SU-DHL-6 (cell line): ENCODE measurements around the gene EFNB1.

Experiments
- H2AFZ ChIP-seq: fragments of 200-600 bp; sonication (generic); 2 replicates; pipeline ENCODE4 v1.6.1; 2014; ENCODE audit warnings: low read depth, mild to moderate bottlenecking, moderate library complexity, mixed read lengths, antibody characterized with exemption, low read length; ENCODE audit not compliant: severe bottlenecking
- H3F3A ChIP-seq: fragments of 200-600 bp; shearing (Covaris generic); 2 replicates; pipeline ENCODE4 v1.6.0; 2016; ENCODE audit warnings: antibody characterized with exemption, mild to moderate bottlenecking; ENCODE audit not compliant: insufficient read depth
- H3K27ac ChIP-seq: fragments of 200-600 bp; sonication (generic); 2 replicates; pipeline ENCODE4 v1.5.1; 2016; ENCODE audit warnings: low read depth, mild to moderate bottlenecking, low read length, moderate library complexity, mixed read lengths
- H3K27me3 ChIP-seq: fragments of 200-600 bp; sonication (generic), shearing (Covaris generic); 2 replicates; pipeline ENCODE4 v1.6.0; 2014; ENCODE audit warnings: mild to moderate bottlenecking, low read length
- H3K36me3 ChIP-seq: fragments of 200-600 bp; sonication (generic); 2 replicates; pipeline ENCODE4 v1.6.1; 2014; ENCODE audit warnings: mild to moderate bottlenecking, low read length, mixed read lengths
- H3K4me2 ChIP-seq: fragments of 300-600, 200-600 bp; shearing (Covaris generic), sonication (generic); 2 replicates; pipeline ENCODE4 v1.6.0; 2014; ENCODE audit warnings: low read length, low read depth, mild to moderate bottlenecking; ENCODE audit not compliant: poor library complexity, severe bottlenecking
- H3K4me3 ChIP-seq: fragments of 200-600 bp; sonication (generic); 2 replicates; pipeline ENCODE4 v1.5.1; 2014; ENCODE audit warnings: antibody characterized with exemption, low read length, mild to moderate bottlenecking, mixed read lengths; ENCODE audit not compliant: insufficient read depth, poor library complexity, severe bottlenecking
- H3K79me2 ChIP-seq: fragments of 200-600 bp; sonication (generic); 2 replicates; pipeline ENCODE4 v1.6.1; 2014; ENCODE audit warnings: mild to moderate bottlenecking, low read length, moderate library complexity; ENCODE audit not compliant: insufficient read depth
- H3K9ac ChIP-seq: fragments of 200-600 bp; sonication (generic); 2 replicates; pipeline ENCODE4 v1.7.0; 2014; ENCODE audit warnings: mild to moderate bottlenecking, low read length
- H3K9me2 ChIP-seq: fragments of 200-600 bp; sonication (generic); replicated peaks from 2 replicates; pipeline ENCODE4 v1.6.1; 2014; ENCODE audit warnings: low read length; ENCODE audit not compliant: insufficient read depth
- H3K9me3 ChIP-seq: fragments of 200-600 bp; sonication (generic); 2 replicates; pipeline ENCODE4 v1.6.1; 2014; ENCODE audit warnings: low read length, mixed read lengths; ENCODE audit not compliant: insufficient read depth
- H4K20me1 ChIP-seq: fragments of 200-600 bp; sonication (generic); 2 replicates; pipeline ENCODE4 v1.6.1; 2014; ENCODE audit warnings: low read depth, mild to moderate bottlenecking, antibody characterized with exemption, low read length, moderate library complexity, mixed read lengths
- EZH2phosphoT487 ChIP-seq: fragments of 200-600 bp; sonication (generic), shearing (Covaris generic); conservative IDR thresholded peaks from 2 replicates; pipeline ENCODE4 v1.6.1; 2018; ENCODE audit warnings: mild to moderate bottlenecking, antibody characterized with exemption, low read length, moderate library complexity, mixed read lengths
- TF ChIP-seq, protein P1 (sequence below): fragments of 200-600 bp; sonication (generic); IDR thresholded peaks from one replicate; pipeline ENCODE4 v1.5.1; 2017; ENCODE audit warnings: antibody characterized with exemption, mild to moderate bottlenecking, low read length, moderate library complexity; ENCODE audit not compliant: insufficient read depth, poor library complexity, severe bottlenecking

EFNB1 gene

GRCh38 chrX:68824565-68825125 lies 4.2 kb upstream of the EFNB1 start:
- H3K9ac ChIP-seq, result no peak overlapping the region
- H3K79me2 ChIP-seq, result no peaks in the 10 kb centered on the region
- H3K9me3 ChIP-seq, result no peaks in the 10 kb centered on the region
- H3K27ac ChIP-seq, result no peak overlapping the region
- H3K9me2 ChIP-seq, result no peaks in the 10 kb centered on the region
- H3K4me2 ChIP-seq, result no peak overlapping the region
- no peak overlapping the region for H3K4me3 ChIP-seq
- no peaks in the 10 kb centered on the region for H3K27me3 ChIP-seq
- no peak for TF ChIP-seq EZH2phosphoT487
- TF ChIP-seq, protein P1, sequence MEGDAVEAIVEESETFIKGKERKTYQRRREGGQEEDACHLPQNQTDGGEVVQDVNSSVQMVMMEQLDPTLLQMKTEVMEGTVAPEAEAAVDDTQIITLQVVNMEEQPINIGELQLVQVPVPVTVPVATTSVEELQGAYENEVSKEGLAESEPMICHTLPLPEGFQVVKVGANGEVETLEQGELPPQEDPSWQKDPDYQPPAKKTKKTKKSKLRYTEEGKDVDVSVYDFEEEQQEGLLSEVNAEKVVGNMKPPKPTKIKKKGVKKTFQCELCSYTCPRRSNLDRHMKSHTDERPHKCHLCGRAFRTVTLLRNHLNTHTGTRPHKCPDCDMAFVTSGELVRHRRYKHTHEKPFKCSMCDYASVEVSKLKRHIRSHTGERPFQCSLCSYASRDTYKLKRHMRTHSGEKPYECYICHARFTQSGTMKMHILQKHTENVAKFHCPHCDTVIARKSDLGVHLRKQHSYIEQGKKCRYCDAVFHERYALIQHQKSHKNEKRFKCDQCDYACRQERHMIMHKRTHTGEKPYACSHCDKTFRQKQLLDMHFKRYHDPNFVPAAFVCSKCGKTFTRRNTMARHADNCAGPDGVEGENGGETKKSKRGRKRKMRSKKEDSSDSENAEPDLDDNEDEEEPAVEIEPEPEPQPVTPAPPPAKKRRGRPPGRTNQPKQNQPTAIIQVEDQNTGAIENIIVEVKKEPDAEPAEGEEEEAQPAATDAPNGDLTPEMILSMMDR, result no peak
- H3K36me3 ChIP-seq, result no peaks in the 10 kb centered on the region
- no peak overlapping the region for H2AFZ ChIP-seq
- no peaks in the 10 kb centered on the region for H3F3A ChIP-seq
- H4K20me1 ChIP-seq, result no peaks in the 10 kb centered on the region

DNA sequence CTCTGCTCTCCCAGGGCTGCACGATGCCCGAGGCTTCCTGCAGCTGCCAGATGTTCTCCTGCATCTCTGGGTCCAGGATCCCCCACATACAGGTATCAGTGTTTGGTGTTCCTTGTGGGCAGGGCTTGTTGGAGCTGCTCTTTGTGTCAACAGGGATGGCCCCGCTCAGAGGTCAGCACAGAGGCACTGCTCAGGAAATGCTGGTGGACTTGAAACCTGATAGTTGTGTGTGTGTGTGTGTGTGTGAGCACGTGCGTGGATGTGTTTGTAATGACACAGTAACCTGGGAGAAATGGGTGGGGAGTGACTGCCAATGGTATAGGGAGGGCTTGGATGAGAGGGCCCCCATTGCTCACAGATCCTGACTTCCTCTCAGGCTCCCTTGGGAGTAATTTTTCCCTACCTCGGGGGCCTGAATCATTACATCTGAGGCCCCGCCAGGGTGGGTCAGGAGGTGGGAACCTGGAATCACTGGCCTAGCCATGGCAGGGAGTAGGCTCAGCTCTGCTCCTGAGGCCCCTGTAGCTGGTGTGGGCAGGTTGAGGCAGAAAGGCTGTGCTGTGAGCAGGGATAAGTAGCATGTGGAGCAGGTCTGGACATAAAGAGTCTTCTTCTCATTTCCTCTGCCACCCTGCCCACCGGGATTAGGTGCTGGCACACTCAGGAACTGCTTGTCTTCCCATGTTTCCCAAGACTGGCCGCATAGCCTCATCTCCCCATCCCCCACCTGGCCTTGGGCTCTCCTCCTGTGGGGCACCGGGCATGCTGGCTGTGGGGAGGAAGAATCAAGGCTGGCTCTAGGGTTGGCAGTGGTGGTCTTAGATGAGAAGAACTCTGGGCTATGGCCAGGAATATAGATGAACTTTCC lies 2.5 kb upstream of the EFNB1 start:
- no peaks in the 10 kb centered on the region for H3K9me2 ChIP-seq
- no peaks in the 10 kb centered on the region for H3K27me3 ChIP-seq
- H4K20me1 ChIP-seq, result no peaks in the 10 kb centered on the region
- no peak overlapping the region for H3K4me3 ChIP-seq
- H3K9ac ChIP-seq, result no peak overlapping the region
- no peak overlapping the region for H3K27ac ChIP-seq
- no peak overlapping the region for H2AFZ ChIP-seq
- TF ChIP-seq EZH2phosphoT487, result no peak
- TF ChIP-seq, protein P1, result no peak
- no peak overlapping the region for H3K4me2 ChIP-seq
- H3K9me3 ChIP-seq, result no peaks in the 10 kb centered on the region
- H3F3A ChIP-seq, result no peaks in the 10 kb centered on the region
- no peaks in the 10 kb centered on the region for H3K36me3 ChIP-seq
- H3K79me2 ChIP-seq, result no peaks in the 10 kb centered on the region

- no peaks in the 10 kb centered on the region for H3F3A ChIP-seq
- H3K27ac ChIP-seq, result no peak overlapping the region
- H3K36me3 ChIP-seq, result no peaks in the 10 kb centered on the region
- H4K20me1 ChIP-seq, result no peaks in the 10 kb centered on the region
- no peaks in the 10 kb centered on the region for H3K9me2 ChIP-seq
- TF ChIP-seq EZH2phosphoT487, result no peak
- H3K9me3 ChIP-seq, result no peaks in the 10 kb centered on the region
- H3K4me3 ChIP-seq, result no peak overlapping the region
- no peak overlapping the region for H2AFZ ChIP-seq
- no peak overlapping the region for H3K9ac ChIP-seq
- no peak overlapping the region for H3K4me2 ChIP-seq
- no peaks in the 10 kb centered on the region for H3K27me3 ChIP-seq
- H3K79me2 ChIP-seq, result no peaks in the 10 kb centered on the region
Measured at GRCh38 chrX:68827256-68827655, 1.6 kb upstream of the EFNB1 start.
